HG03457 (cell line): Measurements from ENCODE around the gene NOX5.
"Not testable (repeated sequence)": the region's sequence is repeated elsewhere in the genome, so short reads cannot be mapped to it uniquely, and the experiment has no call there.

Experiments used
- ATAC-seq: cut with Tn5 transposase; IDR thresholded peaks from one replicate; pipeline ENCODE4 v1.9.1; 2021; ENCODE audit warnings: moderate number of reproducible peaks; ENCODE audit not compliant: unreplicated experiment

The NOX5 gene

DNA sequence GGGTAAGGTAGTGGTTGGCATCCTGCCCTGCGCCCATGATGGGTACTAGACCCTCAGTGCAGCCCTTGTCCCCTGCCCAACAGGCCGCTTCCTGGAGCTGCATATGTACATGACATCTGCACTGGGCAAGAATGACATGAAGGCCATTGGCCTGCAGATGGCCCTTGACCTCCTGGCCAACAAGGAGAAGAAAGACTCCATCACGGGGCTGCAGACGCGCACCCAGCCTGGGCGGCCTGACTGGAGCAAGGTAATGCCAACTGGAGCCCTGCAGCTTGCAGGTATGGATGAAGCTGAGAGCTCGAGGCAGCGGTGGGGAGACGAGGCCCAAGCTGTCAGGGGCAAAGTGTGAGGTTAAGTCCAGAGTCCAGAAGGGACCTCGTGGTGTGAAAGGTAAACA lies 40.8 kb downstream of the NOX5 start:
- ATAC-seq = no peak

DNA sequence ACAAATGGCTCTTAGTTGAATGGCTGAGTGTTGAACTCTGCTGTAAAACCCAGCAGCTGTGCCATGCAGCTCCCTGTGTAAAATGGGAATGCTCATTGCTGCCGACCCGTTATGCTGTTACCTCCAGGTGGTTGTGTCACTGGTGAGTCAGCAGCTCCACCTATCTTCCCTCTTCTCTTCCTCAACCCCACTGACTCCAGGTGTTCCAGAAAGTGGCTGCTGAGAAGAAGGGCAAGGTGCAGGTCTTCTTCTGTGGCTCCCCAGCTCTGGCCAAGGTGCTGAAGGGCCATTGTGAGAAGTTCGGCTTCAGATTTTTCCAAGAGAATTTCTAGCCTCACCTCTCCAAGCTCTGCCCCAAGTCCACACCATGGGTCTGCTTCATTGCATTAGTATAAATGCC lies 41.9 kb downstream of the NOX5 start:
- ATAC-seq = no peak

DNA sequence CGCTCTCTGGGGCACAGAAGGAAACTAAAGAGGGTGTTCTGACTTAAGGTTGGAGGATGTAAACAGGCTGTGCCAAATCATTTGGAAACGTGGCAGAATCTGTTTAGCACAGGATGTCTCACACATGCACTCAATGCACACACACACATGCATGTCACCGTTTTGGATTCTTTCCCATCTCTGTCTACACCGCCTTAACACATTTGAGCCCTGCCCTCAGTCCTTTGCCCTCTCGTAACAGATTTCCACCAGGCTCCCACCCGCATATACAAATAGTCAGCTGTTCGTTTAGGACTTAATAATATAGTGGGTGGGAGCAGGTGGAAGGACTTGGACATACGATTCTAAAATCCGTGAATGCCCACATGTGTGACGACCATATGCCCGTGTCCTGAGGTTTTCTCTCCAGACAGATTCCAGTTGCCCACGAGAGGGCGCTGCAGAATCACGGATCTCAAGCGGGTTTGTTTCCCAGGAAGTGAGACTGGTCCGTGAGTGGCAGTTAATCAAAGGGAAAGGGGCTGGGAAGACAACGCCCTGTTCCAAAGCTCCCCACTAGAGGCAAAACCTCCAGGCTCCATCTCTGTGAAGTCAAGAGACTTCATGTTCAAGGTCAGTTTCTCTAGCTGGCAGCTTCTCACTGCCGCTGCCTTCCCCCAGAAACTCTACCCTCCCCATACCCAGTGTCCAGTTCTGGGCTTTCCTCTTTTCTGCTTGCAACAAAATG lies 44.5 kb downstream of the NOX5 start:
- no peak for ATAC-seq

DNA sequence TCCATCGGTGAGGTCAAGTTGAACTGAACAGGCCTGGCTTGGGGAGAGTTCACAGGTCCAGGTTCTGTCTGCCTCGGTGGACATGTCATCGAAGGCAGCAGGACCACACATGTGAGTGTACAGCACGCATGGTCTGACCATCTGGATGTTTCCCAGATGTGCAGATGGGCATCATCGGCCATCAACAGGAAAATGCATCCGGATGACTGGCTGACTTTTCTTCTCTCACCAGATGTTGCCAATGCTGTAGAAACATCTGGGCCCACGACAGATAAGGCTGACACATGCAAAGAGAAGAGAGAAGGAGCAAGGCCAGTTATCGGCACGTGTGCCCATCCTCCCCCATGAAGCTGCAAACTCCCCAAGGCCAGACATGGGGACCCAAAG lies 45.1 kb downstream of the NOX5 start:
- ATAC-seq = no peak

DNA sequence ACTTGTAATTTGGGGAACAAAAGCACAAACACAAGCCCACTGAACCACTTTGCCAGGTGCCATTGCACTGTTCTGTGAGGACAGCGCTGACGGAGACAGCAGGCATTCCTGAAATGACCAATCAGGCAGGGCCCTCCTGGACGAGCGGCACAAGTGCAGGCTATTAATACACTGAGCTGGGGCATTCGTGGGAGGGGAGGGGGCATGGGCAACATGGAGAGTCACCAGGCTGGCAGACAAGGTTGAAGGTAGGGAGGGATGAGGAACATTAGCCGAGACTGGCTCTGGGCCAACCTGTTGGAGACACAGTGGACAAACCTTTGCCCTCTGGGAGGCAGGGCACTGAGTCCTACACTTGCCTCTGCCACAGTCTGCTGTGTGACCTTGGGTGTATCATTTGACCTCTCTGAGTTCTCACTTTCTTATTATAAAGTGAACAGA lies 45.6 kb downstream of the NOX5 start:
- ATAC-seq = no peak

DNA sequence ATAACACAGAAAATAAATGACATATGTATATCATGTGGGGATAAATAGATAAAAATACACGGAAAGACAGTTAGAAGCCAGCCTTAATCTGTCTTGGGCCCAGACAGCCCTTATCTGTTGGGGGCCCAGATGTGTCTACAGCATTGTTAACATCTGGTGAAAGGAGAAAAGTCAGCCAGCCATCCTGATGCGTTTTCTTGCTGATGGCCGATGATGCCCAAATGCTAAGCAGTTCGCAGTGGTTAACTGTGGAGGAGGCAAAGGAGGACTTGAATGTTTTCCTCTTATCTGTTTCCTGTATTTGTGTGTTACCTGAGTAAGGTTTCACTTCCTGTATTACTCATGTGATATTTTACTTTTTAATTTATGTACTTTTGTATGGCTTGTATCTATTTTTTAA lies 46.2 kb downstream of the NOX5 start:
- no peak for ATAC-seq

DNA sequence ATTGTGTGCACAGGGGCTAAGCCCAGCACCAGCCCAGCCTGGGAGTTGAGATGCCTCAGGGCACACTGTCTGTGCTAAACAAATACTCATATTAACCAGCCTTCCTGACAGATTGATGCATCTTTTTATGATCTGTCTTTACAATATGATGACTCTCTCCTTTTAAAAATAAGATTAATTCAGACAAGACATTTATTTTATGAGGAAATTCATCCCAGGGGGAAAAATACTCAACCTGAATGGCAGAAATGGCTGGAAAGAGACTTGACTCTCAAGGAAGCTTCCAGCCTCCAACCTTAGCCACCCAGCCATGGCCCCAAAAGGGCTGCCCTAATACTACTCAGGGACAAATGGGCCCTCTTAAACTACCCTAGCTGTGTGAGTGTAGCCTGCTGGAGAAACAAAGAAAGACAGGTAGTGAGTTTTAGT lies 46.9 kb downstream of the NOX5 start:
- ATAC-seq = no peak

DNA sequence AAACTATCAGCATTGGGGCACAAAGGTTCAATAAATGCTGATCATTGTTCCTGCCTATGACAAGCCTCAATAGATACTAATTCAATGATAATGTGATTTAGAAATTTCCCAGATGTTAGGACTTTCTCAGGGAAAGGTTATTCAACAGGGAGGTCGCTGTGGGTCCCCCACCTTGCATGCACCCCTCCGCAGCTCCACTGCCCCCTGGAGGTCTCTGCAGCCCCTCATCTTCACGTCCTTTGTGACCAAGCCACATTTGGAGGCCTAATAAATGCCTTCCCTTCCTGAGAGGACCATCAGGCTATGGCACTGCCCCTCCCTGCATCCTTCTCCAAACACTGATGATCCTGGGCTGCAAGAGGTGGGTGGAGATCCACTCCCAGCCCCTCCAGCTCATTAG lies 50.2 kb downstream of the NOX5 start:
- ATAC-seq = no peak

DNA sequence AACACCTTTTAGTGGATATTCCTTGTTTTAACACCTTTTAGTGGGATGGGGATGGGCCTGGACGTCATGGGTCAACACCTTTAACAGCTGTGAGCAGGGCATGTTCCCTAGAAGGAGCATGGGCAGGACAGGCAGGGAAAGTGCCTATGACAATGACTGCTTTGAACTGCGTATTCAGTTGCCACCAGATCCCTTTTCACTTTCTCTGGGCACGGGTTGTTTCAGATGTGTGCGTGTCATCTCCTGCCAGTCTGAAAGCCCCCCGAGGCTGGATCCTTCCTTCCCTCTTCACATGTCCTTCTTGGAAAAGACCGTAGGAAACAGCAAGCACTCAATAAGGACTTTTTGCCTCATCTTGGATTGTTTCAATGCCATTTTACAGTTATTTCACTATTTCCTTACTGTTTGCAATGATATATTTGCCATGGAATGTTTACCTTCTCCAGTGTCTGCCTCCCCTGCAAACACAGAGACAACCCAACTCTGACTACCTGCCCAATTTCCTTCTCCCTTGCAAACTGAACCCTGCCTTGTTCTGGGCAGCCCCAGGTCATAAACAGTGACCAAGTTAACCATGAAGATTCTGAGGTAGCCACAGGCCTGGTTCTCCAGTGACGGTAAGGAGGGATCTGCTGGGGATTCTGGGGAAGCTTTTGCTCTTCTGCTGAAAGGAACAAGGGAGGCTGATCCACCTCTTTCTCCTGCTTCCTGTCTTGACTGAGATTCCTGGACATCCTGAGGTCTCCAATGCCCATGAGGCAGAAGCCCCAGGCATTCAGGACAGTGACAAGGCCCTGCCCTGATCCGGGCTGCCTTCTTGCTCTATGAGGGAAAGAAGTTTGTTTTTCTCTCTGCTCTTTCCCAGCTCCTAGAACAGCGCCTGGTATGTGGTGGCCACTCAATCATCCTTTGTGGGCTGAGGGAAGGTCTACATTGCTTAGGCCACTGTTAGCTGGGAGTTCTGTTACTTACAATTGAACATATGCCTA lies 51.8 kb downstream of the NOX5 start:
- no peak for ATAC-seq

DNA sequence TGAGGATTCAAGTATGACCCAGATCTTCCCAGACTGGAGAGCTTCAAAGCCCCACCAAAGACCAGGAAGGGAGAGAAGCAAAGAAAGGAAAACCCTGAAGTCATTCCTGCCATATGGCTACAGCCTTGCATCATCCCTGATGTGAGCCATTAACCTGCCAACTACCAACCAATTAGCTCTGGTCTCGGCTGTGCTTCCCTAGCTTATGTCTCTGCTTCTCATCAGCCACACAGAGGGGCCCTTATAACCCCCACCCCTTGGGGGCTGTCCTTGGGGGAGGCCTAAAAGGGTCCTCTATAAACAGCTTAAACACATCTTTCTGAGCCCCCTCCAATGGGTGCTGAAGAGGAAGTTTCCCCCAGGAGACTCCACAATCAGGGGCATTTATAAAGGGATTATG lies 52.8 kb downstream of the NOX5 start:
- no peak for ATAC-seq

DNA sequence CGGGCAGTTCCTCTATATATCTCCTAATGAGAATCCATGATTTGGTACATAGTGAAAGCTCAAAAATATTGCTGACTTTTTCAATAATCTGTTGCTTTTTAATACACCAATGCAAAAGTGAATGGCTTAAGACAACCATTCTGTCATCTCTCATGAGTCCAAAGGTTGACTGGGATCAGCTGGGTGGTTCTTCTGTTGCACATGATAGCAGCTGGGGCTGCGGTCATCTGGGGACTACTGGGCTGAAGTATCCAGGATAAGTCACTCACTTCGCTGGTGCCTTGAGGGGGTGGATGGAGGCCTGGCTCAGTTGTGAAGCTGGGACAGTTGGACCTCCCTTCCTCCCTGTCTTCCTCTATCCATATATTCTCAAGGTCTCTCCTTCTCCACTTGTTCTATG lies 53.7 kb downstream of the NOX5 start:
- ATAC-seq = no peak

DNA sequence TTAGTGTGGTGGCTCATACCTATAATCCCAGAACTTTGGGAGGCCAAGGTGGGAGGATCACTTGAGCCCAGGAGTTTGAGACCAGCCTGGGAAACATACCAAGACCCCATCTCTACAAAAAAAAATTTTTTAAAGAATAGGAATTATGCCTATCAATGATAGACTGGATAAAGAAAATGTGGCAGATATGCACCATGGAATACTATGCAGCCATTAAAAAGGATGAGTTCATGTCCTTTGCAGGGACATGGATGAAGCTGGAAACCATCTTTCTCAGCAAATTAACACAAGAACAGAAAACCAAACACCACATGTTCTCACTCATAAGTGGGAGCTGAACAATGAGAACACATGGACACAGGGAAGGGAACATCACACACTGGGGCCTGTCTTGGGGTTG lies 54.8 kb downstream of the NOX5 start:
- ATAC-seq = not testable (repeated sequence)

DNA sequence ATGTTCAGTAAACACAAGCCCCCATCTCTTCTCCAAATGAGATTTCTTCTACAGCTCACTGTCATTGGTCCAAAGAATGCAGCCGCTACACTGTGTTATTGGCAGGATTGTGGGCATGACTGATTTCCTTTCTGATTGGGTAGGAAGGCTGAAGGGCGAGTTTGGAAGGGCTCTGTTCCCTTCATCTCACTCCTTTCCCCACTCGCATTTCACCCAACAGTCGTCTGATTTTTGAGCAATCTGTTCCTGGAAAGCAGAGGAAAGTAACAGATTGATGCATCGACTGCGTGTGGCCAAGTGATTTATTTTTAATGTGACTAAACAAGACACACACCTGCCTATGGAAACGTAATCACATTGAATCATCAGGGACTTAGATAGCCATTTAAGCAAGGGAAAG lies 55.5 kb downstream of the NOX5 start:
- ATAC-seq = no peak

DNA sequence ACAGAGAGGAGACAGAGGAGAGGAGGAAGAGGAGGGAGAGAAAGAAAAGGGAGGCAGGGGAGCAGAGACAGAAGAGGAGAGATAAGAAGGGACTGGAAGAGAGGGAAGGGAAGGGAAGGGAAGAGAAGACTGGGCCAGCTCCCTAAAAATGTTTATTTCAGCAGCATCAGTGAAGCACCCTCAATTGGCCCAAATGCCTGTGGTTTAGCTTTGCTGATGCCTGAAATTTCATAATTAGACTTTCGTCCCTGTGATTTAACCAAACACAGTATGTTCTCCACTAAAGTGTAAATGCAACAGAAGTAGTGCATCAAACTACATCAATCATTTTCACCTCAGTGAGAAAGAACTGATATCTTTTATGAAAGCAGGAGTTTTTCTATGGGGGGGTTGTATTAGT lies 55.9 kb downstream of the NOX5 start:
- no peak for ATAC-seq

DNA sequence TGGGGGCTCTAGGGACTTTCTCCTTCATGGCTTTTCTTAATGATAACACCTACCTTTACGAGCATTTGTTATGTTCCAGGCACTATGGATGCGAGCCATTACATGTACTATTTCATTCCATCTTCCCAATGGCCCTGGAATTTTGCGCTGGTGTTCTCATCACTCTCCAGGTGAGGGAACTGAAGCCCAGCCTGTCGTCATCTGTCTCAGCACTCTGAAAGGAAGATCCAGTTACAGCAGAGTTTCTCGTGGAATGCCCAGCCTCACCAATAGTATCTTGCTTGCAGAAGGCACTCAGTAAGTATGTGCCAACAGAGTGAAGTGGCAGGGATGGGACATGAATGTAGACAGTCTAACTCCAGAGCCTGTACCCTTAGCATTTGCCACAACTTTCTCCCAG lies 56.8 kb downstream of the NOX5 start:
- no peak for ATAC-seq

DNA sequence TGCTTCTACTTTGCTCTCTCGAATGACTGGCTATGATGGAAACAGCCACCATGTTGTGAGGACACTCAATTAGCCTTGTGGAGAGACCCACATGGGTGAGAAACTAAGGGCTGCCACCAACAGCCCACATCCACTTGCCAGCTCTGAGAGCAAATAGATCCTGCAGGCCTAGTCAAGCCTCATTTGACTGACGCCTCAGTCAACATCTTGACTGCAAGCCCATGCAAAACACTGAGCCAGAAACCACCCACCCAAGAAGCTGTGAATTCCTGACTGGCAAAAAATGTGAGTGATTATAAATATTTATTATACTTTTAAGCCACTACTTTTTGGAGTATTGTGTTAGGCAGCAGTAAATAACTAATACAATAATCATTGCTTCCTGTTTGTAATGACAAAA lies 58.4 kb downstream of the NOX5 start:
- no peak for ATAC-seq

DNA sequence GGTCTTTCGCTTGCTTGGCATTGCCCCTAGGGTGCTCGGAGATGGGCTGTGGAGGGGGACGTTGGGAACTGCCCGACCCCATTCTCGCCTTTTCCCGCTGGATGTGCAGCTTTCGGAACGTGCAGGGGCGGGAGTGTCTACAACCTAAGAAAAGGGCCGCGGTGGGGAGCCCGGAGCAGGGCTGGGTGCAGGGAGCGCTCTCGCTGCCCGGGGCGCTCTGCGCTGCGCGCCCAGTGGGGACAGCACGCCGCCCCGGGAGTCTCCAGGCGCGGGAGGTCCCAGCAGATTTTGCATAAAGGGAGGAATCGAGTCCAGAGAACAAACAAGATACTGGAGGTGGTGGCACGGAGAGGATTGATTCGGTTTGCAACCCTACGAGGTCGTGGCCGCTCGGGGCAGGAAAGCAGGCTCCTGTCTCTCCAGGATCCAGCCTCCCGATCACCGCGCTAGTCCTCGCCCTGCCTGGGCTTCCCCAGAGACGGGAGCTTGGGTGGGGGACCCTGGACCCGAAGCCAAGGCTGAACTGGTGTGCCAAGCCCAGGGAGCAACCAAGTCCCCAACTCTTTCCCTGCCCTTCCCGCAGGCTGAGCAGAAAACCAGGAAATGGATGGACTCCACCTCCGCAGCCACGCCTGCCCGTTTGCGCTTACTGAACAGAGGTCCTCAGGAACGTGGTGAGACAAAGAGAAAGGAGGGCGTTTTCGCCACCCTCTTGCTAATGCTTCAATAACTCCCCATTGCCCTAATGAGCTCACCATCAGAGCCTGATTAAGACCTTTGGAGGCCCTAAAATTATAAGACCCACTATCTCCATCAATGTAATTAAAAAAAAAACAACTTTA lies 59.7 kb downstream of the NOX5 start:
- no peak for ATAC-seq

DNA sequence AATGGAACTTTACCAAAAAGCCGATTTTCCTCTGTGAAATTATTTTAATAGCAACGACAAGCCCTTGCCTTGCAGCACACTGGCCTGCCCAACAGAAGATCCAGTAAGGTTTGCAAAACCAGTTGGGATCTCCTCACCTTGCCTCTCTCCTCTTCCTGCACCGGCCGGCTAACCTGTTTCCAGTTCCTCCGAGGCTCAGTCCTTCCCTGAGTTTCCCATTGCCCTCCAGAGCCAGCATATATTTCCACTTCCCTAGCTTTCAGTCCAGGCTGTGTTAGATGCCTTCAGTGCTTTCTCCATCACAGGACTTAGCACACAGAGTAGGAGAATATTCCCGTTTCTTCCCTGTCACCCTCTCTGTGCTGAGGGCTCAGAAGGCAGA lies 60.3 kb downstream of the NOX5 start:
- no peak for ATAC-seq

DNA sequence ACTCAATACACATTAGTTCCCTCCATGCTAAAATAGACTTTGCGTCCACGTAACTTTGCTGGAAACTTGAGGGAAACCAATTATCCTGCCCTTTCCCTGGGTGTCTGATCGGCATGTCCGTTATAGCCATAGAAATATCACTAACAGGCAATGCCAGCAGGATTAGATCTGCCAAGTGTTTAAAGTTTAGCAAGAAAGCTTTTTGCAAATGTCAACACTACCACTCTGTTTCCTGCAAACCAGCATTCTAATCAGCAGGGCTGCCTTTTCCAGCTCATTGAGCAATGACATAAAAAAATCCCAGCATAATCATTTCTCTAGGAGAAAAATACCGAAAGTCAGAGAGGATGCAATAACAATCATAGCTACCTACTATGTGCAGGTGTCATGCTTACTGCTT lies 60.9 kb downstream of the NOX5 start:
- ATAC-seq = no peak

DNA sequence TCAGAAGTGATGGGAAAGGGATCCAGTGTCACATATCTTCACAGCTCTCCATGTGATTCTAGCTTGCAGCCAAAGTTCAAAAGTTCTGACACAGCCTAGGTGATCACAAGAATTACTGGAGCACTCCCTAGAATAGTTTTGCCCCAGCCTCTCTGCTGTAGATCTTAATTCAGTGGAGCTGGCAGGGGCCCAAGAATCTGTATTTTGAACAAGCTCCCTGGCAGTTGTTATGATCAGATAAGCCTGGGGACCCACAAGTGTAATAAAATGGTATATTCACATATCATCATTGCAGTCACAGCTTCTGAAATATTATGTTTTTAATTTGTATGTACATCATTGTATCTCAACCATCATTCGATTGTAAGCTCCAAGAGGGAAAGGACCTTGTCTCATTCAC lies 62.3 kb downstream of the NOX5 start:
- ATAC-seq = no peak

DNA sequence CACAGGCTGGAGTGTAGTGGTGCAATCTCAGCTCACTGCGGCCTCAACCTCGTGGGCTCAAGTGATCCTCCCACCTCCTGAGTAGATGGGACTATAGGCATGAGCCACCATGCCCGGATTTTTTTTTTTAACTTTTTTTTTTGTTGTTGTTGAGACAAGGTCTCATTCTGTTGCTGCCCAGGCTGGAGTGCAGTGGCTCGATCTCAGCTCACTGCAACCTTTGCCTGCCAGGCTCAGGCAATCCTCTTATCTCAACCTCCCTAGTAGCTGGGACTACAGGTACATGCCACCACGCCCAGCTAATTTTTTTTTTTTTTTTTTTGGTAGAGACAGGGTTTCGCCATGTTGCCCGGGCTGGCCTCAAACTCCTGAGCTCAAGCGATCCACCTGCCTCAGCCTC lies 64.1 kb downstream of the NOX5 start:
- no peak for ATAC-seq
